HTR-8/SVneo (cell line): ENCODE results near the gene CHN1.
A peak's percentile ranks its signal among the peaks of the same experiment; 100 is the strongest.

Experiments used
- DNase-seq: peaks from one replicate; pipeline ENCODE4 v3.0.0; 2011; ENCODE audit warnings: low spot score, mixed read lengths; ENCODE audit not compliant: insufficient read length
- FAIRE-seq: peaks from 2 replicates; lab custom pipeline; 2011; peaks lifted over from hg19 to GRCh38; lab: Jason Lieb, UNC

CHN1 gene

GRCh38 chr2:175004980-175005732 is at the start of gene CHN1:
TSS of gene CHN1 (minus strand) at chr2:175005381. CDS start at chr2:175004912, 469 bp downstream.
- peak; percentile 60 for DNase-seq
- FAIRE-seq: peak; percentile 33

- FAIRE-seq: no peak
- no peak for DNase-seq
Measured at GRCh38 chr2:175054340-175054739, 49.2 kb upstream of the CHN1 start.

GRCh38 chr2:175049661-175050060 is 44.5 kb upstream of the CHN1 start:
- FAIRE-seq: no peak
- no peak for DNase-seq

GRCh38 chr2:175048275-175048674 is 43.1 kb upstream of the CHN1 start:
- DNase-seq: no peak

GRCh38 chr2:175039490-175039889 is 34.3 kb upstream of the CHN1 start:
- DNase-seq (no peak), FAIRE-seq (no peak)

More at GRCh38 chr2:175048275-175048674, 43.1 kb upstream of the CHN1 start:
- FAIRE-seq: no peak

GRCh38 chr2:175039031-175039430 is 33.9 kb upstream of the CHN1 start:
- FAIRE-seq: no peak
- no peak for DNase-seq

- DNase-seq (no peak), FAIRE-seq (no peak)
Measured at GRCh38 chr2:175037941-175038340, 32.8 kb upstream of the CHN1 start.

- DNase-seq (peak; percentile 35), FAIRE-seq (no peak)
Measured at GRCh38 chr2:175036582-175037018, 31.4 kb upstream of the CHN1 start.

- FAIRE-seq (no peak), DNase-seq (no peak)
Measured at GRCh38 chr2:175035806-175036205, 30.6 kb upstream of the CHN1 start.

GRCh38 chr2:175034716-175035115 is 29.5 kb upstream of the CHN1 start:
- DNase-seq: no peak
- FAIRE-seq: no peak

GRCh38 chr2:175030380-175031271 is 25.4 kb upstream of the CHN1 start:
- peak; percentile 31 for FAIRE-seq
- DNase-seq: peak; percentile 53

- FAIRE-seq (no peak), DNase-seq (no peak)
Measured at GRCh38 chr2:175027755-175028154, 22.6 kb upstream of the CHN1 start.

- DNase-seq (no peak), FAIRE-seq (no peak)
Measured at GRCh38 chr2:175026385-175026784, 21.2 kb upstream of the CHN1 start.

GRCh38 chr2:175025946-175026345 is 20.8 kb upstream of the CHN1 start:
- DNase-seq (no peak), FAIRE-seq (no peak)

GRCh38 chr2:175025233-175025632 is 20.1 kb upstream of the CHN1 start:
- no peak for FAIRE-seq
- no peak for DNase-seq

GRCh38 chr2:175022923-175023322 is 17.7 kb upstream of the CHN1 start:
- FAIRE-seq (no peak), DNase-seq (no peak)

GRCh38 chr2:175019566-175020327 is 14.6 kb upstream of the CHN1 start:
- DNase-seq (no peak), FAIRE-seq (no peak)

- DNase-seq (no peak), FAIRE-seq (no peak)
Measured at GRCh38 chr2:175017618-175018414, 12.6 kb upstream of the CHN1 start.

- FAIRE-seq (no peak), DNase-seq (no peak)
Measured at GRCh38 chr2:175015340-175015739, 10.2 kb upstream of the CHN1 start.

GRCh38 chr2:175012516-175012915 is 7.3 kb upstream of the CHN1 start:
- FAIRE-seq: no peak

More at GRCh38 chr2:175012516-175012915, 7.3 kb upstream of the CHN1 start:
- no peak for DNase-seq
